HCT116 (cell line): ENCODE results near the gene GALNT11. TPM values are rescaled to one million over a fixed set of nuclear protein-coding genes. Genes with fewer than 3 reads are reported as not detected.
"Not testable (repeated sequence)": the region's sequence is repeated elsewhere in the genome, so short reads cannot be mapped to it uniquely, and the experiment has no call there.

Source experiments
- ATAC-seq: fragments of 200-7000 bp; cut with Tn5 transposase; 2 replicates; pipeline ENCODE4 v1.9.1; 2020; ENCODE audit warnings: mild to moderate bottlenecking, moderate library complexity
- BruUV-seq: library from RNA; stranded (reverse); fragments of 400-500 nt; replicated peaks from 2 replicates; lab custom pipeline; 2021; lab: Mats Ljungman, UMichigan
- CTCF ChIA-PET: fragments of 300-600 bp; sonication (Branson Sonifier 250); formaldehyde crosslinking; loops from one replicate; lab custom pipeline; 2021; ENCODE audit warnings: antibody characterized with exemption; lab: Charles Lee
- POLR2A ChIA-PET: fragments of 300-600, 350-600 bp; sonication (Branson Sonifier 250); formaldehyde crosslinking; loops from one replicate; lab custom pipeline; 2021; ENCODE audit warnings: antibody characterized with exemption; lab: Charles Lee
- RAD21 ChIA-PET, 2 experiments: fragments of 300-600 bp; sonication (Branson Sonifier 250); formaldehyde crosslinking; loops; one replicate each; lab custom pipeline; 2023; ENCODE audit warnings: low total read pairs in 2 of 2; ENCODE audit not compliant: uncharacterized antibody in 2 of 2, unreplicated experiment in 2 of 2, low non-redundant PET in 1 of 2; lab: Charles Lee
- DNase-seq: peaks from one replicate; pipeline ENCODE4 v3.0.0-alpha.2; 2010; ENCODE audit warnings: low read depth, low spot score
- H2AFZ ChIP-seq: fragments of 200-600 bp; shearing (Covaris generic), sonication (generic); 2 replicates; pipeline ENCODE4 v1.6.1; 2017; ENCODE audit warnings: low read depth, mixed run types, mixed read lengths, antibody characterized with exemption, low read length; ENCODE audit not compliant: poor library complexity, severe bottlenecking
- H3K27ac ChIP-seq: 2 replicates; pipeline ENCODE4 v1.5.1; 2012; ENCODE audit warnings: low read depth, low read length
- H3K27me3 ChIP-seq: fragments of 200-600 bp; sonication (generic); 2 replicates; pipeline ENCODE4 v1.6.1; 2016; ENCODE audit warnings: mixed run types, low read length, mixed read lengths; ENCODE audit not compliant: insufficient read depth
- H3K36me3 ChIP-seq, 2 experiments: fragments of 200-500 bp in 1 of 2; fragments of 200-600 bp in 1 of 2; sonication (Bioruptor generic) in 1 of 2; sonication (generic) in 1 of 2; 2 replicates each; pipeline versions ENCODE4 v1.5.1 to v1.6.1; 2014 to 2016; ENCODE audit warnings: low read length in 2 of 2, inconsistent platforms in 1 of 2, mixed read lengths in 1 of 2, mixed run types in 1 of 2; ENCODE audit not compliant: insufficient read depth in 2 of 2, control insufficient read depth in 1 of 2
- H3K4me1 ChIP-seq, 2 experiments: fragments of 200-600 bp in 1 of 2; sonication (generic) in 1 of 2; 2 replicates each; pipeline versions ENCODE4 v1.5.1 to v1.6.1; 2012 to 2017; ENCODE audit warnings: low read length in 2 of 2, inconsistent platforms in 1 of 2, mild to moderate bottlenecking in 1 of 2, mixed read lengths in 1 of 2, mixed run types in 1 of 2, moderate library complexity in 1 of 2; ENCODE audit not compliant: insufficient read depth in 2 of 2, control insufficient read depth in 1 of 2
- H3K4me2 ChIP-seq: fragments of 200-600 bp; sonication (generic); 2 replicates; pipeline ENCODE4 v1.6.1; 2017; ENCODE audit warnings: mixed run types, low read length, mixed read lengths
- H3K4me3 ChIP-seq, 2 experiments: fragments of 200-600 bp in 1 of 2; sonication (generic) in 1 of 2; replicated peaks in 1 of 2; 2 replicates each; pipeline ENCODE4 v1.5.1; 2011 to 2016; ENCODE audit warnings: low read length in 2 of 2, control low read depth in 1 of 2, low read depth in 1 of 2, mild to moderate bottlenecking in 1 of 2, mixed read lengths in 1 of 2, mixed run types in 1 of 2
- H3K79me2 ChIP-seq: fragments of 200-600 bp; sonication (generic); 2 replicates; pipeline ENCODE4 v1.6.1; 2017; ENCODE audit warnings: mild to moderate bottlenecking, mixed run types, low read length, moderate library complexity, mixed read lengths; ENCODE audit not compliant: insufficient read depth
- H3K9ac ChIP-seq: fragments of 200-600 bp; sonication (generic); 2 replicates; pipeline ENCODE4 v1.6.1; 2016; ENCODE audit warnings: low read length, mixed read lengths
- H3K9me2 ChIP-seq: fragments of 200-600 bp; sonication (generic), shearing (Covaris generic); 2 replicates; pipeline ENCODE4 v1.6.1; 2017; ENCODE audit warnings: mixed run types, mild to moderate bottlenecking, moderate library complexity; ENCODE audit not compliant: insufficient read depth
- H3K9me3 ChIP-seq, 2 experiments: fragments of 200-500 bp in 1 of 2; fragments of 200-600 bp in 1 of 2; sonication (Bioruptor generic) in 1 of 2; sonication (generic) in 1 of 2; 2 replicates each; pipeline ENCODE4 v1.6.1; 2014 to 2017; ENCODE audit warnings: low read length in 2 of 2, mixed read lengths in 2 of 2, inconsistent platforms in 1 of 2, low read depth in 1 of 2, mild to moderate bottlenecking in 1 of 2, mixed run types in 1 of 2, moderate library complexity in 1 of 2; ENCODE audit not compliant: control insufficient read depth in 1 of 2, insufficient read depth in 1 of 2
- H4K20me1 ChIP-seq: fragments of 200-600 bp; sonication (generic), shearing (Covaris generic); 2 replicates; pipeline ENCODE4 v1.6.1; 2017; ENCODE audit warnings: mixed run types, mild to moderate bottlenecking, moderate library complexity; ENCODE audit not compliant: insufficient read depth
- CBX3 ChIP-seq: IDR thresholded peaks from 2 replicates; pipeline ENCODE4 v1.6.1; 2012; ENCODE audit warnings: low read depth
- CEBPB ChIP-seq: IDR thresholded peaks from 2 replicates; pipeline ENCODE4 v1.6.1; 2012; ENCODE audit warnings: low read depth
- CTCF ChIP-seq, 3 experiments: fragments of 200-600 bp in 1 of 3; sonication (generic) in 1 of 3; IDR thresholded peaks in 2 of 3; conservative IDR thresholded peaks in 1 of 3; 2 replicates each; pipeline ENCODE4 v1.5.1; 2012 to 2017; ENCODE audit warnings: low read depth in 2 of 3, low read length in 2 of 3, antibody characterized with exemption in 1 of 3, borderline replicate concordance in 1 of 3, control low read depth in 1 of 3, mild to moderate bottlenecking in 1 of 3, mixed read lengths in 1 of 3, mixed run types in 1 of 3, moderate library complexity in 1 of 3; ENCODE audit not compliant: insufficient read depth in 1 of 3
- EGR1 ChIP-seq: IDR thresholded peaks from 2 replicates; pipeline ENCODE4 v1.6.1; 2012; ENCODE audit warnings: low read depth
- EZH2phosphoT487 ChIP-seq: fragments of 200-600 bp; IDR thresholded peaks from 2 replicates; pipeline ENCODE4 v1.6.1; 2018; ENCODE audit warnings: antibody characterized with exemption, borderline replicate concordance
- FOSL1 ChIP-seq: IDR thresholded peaks from 2 replicates; pipeline ENCODE4 v1.6.1; 2012; ENCODE audit warnings: low read depth
- MAX ChIP-seq: IDR thresholded peaks from 2 replicates; pipeline ENCODE4 v1.6.1; 2012
- POLR2A ChIP-seq: IDR thresholded peaks from 2 replicates; pipeline ENCODE4 v1.7.0; 2011; ENCODE audit warnings: borderline replicate concordance; ENCODE audit not compliant: insufficient read depth, insufficient read length; ENCODE audit errors: extremely low read depth
- POLR2AphosphoS5 ChIP-seq: IDR thresholded peaks from 2 replicates; pipeline ENCODE4 v1.6.1; 2011; ENCODE audit warnings: mild to moderate bottlenecking, low read depth, low read length, moderate library complexity
- RAD21 ChIP-seq: IDR thresholded peaks from 2 replicates; pipeline ENCODE4 v1.6.1; 2012; ENCODE audit warnings: low read depth, mild to moderate bottlenecking
- REST ChIP-seq: IDR thresholded peaks from 2 replicates; pipeline ENCODE4 v1.6.1; 2012; ENCODE audit warnings: low read depth
- SRF ChIP-seq: IDR thresholded peaks from 2 replicates; pipeline ENCODE4 v1.6.1; 2012; ENCODE audit warnings: low read depth
- YY1 ChIP-seq: IDR thresholded peaks from 2 replicates; pipeline ENCODE4 v1.6.1; 2011; ENCODE audit warnings: low read length, low read depth, moderate library complexity, mild to moderate bottlenecking; ENCODE audit not compliant: insufficient replicate concordance; ENCODE audit errors: extremely low read depth
- ZBTB33 ChIP-seq: IDR thresholded peaks from 2 replicates; pipeline ENCODE4 v1.6.1; 2011; ENCODE audit warnings: mild to moderate bottlenecking, low read length, moderate library complexity; ENCODE audit not compliant: insufficient replicate concordance; ENCODE audit errors: extremely low read depth
- ZNF274 ChIP-seq: fragments of 200-500 bp; sonication (Bioruptor generic); IDR thresholded peaks from 2 replicates; pipeline ENCODE4 v1.6.1; 2014; ENCODE audit warnings: mild to moderate bottlenecking, low read depth, low read length, inconsistent platforms
- intact Hi-C: fragments of 100-400 bp; cut with micrococcal nuclease; formaldehyde crosslinking; loops from 2 replicates; pipeline ENCODE4 v1.10.0; 2022
- total RNA-seq: library from RNA; stranded (reverse); gene quantifications from one replicate; pipeline ENCODE4 v1.2.1, GENCODE V29; 2021; ENCODE audit not compliant: unreplicated experiment

The GALNT11 gene
- total RNA-seq, 1 experiment from 2014 or later = 28.9 TPM

- Histone ChIP-seq H3K4me3 (no peak overlapping the region), H3K27me3 (no peaks in the 10 kb centered on the region)
- intact Hi-C loops = no loop called here
- ChIA-PET RAD21 (no interaction called here), CTCF (no interaction called here)
- no TSS peak for BruUV-seq
- no peak for DNase-seq
- no peak for TF ChIP-seq EGR1
- no peak for TF ChIP-seq ZBTB33
- TF ChIP-seq ZNF274 = no peak
- TF ChIP-seq EZH2phosphoT487 = no peak
- no peak for TF ChIP-seq RAD21
- no peak for TF ChIP-seq POLR2A
- TF ChIP-seq CTCF (IDR thresholded peaks at IDR 0.05 in 2 of 3, conservative IDR thresholded peaks at IDR 0.05 in 1 of 3; ENCODE audit: borderline replicate concordance in 1 of 3, insufficient read depth in 1 of 3, low read depth in 2 of 3, low read length in 2 of 3) = no peak
- TF ChIP-seq SRF = no peak
- no peak for TF ChIP-seq MAX
- TF ChIP-seq REST = no peak
- TF ChIP-seq CEBPB = no peak
- no peak for TF ChIP-seq FOSL1
- TF ChIP-seq CBX3 = no peak
- TF ChIP-seq YY1 = no peak
- no peak for TF ChIP-seq POLR2AphosphoS5
- TF ChIP-seq, all 23 proteins: peak for 0
- Histone ChIP-seq H3K9ac (no peak overlapping the region), H3K27ac (no peak overlapping the region), H2AFZ (no peak overlapping the region), H4K20me1 (no peaks in the 10 kb centered on the region), H3K9me2 (no peaks in the 10 kb centered on the region), H3K4me1 (no peaks in the 10 kb centered on the region), H3K4me2 (no peak overlapping the region), H3K79me2 (peaks cover 26% of the 10 kb centered on the region), H3K9me3 (peaks cover 4 to 6% of the 10 kb centered on the region in 2 experiments; a peak in 3 of 4 replicates), H3K36me3 (0 out of 4 replicates have a peak, but pooled peaks cover 0 to 5% of the 10 kb centered on the region in 2 experiments)
- no peak for ATAC-seq
- POLR2A ChIA-PET = no interaction called here
Observed at GRCh38 chr7:152035817-152036216, 10.3 kb downstream of the GALNT11 start.

GRCh38 chr7:152038410-152038809 is 12.9 kb downstream of the GALNT11 start:
- peaks cover 24% of the 10 kb centered on the region for H3K79me2 ChIP-seq
- POLR2A ChIA-PET, intact Hi-C loops, H2AFZ ChIP-seq, H3K9me2 ChIP-seq, H3K27me3 ChIP-seq, H3K27ac ChIP-seq, H3K9me3 ChIP-seq, RAD21 ChIA-PET, BruUV-seq, H4K20me1 ChIP-seq, H3K4me2 ChIP-seq, H3K36me3 ChIP-seq, ATAC-seq, H3K4me3 ChIP-seq, CTCF ChIA-PET, H3K4me1 ChIP-seq, H3K9ac ChIP-seq, DNase-seq: not testable (repeated sequence)
